Measurements from ENCODE around the gene GLP2R.

The GLP2R gene

GRCh38 chr17:9842057-9842758 is 16.5 kb downstream of the GLP2R start:
- in situ Hi-C loops (cut with MboI; ENCODE audit: low pct_unique_long_range_greater_than_20kb, low sequenced_read_pairs), result no loop called here
- DNase-seq, result no peak

GRCh38 chr17:9843152-9844010 is 17.7 kb downstream of the GLP2R start:
- in situ Hi-C loops (cut with MboI; ENCODE audit: low pct_unique_long_range_greater_than_20kb, low sequenced_read_pairs), result no loop called here
- DNase-seq, result no peak

DNA sequence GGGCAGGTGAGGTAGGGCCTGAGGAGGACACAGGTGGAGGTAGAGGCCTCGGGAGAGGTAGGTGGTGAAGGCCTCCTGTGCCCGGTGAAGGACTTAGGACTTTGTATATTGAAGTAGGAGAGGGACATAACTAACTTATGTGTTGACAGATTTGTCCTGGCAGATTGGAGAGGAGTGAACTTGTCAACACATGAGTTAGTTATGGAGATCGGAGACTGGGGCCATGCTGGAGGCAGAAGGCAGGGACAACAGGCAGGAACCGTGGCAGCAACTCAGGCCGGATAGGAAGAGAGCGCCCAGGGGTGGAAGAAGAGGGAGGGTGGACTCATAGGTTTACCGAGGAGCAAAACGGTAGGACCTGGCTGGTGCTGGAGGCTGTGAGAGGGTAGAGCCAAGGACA is 18.4 kb downstream of the GLP2R start:
- in situ Hi-C loops (cut with MboI; ENCODE audit: low pct_unique_long_range_greater_than_20kb, low sequenced_read_pairs), result no loop called here
- no peak for DNase-seq

GRCh38 chr17:9845306-9845705 is 19.6 kb downstream of the GLP2R start:
- no peak for DNase-seq
- in situ Hi-C loops (cut with MboI; ENCODE audit: low pct_unique_long_range_greater_than_20kb, low sequenced_read_pairs), result no loop called here

- DNase-seq, result no peak
- in situ Hi-C loops (cut with MboI; ENCODE audit: low pct_unique_long_range_greater_than_20kb, low sequenced_read_pairs), result no loop called here
Observed at GRCh38 chr17:9850151-9850550, 24.4 kb downstream of the GLP2R start.

- in situ Hi-C loops (cut with MboI; ENCODE audit: low pct_unique_long_range_greater_than_20kb, low sequenced_read_pairs), result no loop called here
- no peak for DNase-seq
Observed at GRCh38 chr17:9854255-9854654, 28.5 kb downstream of the GLP2R start.

DNA sequence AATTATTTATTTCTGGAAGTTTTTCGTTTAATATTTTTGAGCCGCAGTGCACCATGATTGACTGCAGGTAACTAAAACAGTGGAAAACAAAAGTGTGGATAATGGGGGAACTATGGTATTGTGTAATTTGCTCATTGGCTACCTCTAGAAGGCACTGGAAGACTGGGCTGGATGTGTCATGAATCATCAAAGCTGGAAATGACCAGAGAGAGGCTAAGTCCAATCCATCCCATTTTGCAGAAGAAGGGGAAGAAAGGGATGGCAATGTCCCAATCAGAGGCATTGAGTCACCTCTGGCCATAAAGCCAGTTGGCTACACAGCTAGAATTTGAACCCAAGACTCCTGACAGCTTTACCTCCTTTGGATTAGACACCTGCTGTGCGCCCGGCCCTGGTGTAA is 29.3 kb downstream of the GLP2R start:
- in situ Hi-C loops (cut with MboI; ENCODE audit: low pct_unique_long_range_greater_than_20kb, low sequenced_read_pairs), result no loop called here
- DNase-seq, result no peak

DNA sequence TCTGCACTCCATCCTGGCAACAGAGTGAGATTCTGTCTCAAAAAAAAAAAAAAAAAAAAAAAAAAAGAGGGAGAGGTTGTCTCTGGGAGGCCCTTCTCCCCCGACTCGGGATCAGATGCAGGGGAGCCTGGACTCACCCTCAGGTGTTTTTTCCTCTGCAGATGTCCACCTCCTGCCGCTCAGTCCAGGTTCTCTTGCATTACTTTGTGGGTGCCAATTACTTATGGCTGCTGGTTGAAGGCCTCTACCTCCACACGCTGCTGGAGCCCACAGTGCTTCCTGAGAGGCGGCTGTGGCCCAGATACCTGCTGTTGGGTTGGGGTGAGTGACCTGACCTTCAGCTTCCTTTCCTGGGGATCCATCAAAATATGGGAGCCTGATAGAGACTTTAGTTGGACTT is 34.1 kb downstream of the GLP2R start:
- in situ Hi-C loops (cut with MboI; ENCODE audit: low pct_unique_long_range_greater_than_20kb, low sequenced_read_pairs), result no loop called here
- no peak for DNase-seq

DNA sequence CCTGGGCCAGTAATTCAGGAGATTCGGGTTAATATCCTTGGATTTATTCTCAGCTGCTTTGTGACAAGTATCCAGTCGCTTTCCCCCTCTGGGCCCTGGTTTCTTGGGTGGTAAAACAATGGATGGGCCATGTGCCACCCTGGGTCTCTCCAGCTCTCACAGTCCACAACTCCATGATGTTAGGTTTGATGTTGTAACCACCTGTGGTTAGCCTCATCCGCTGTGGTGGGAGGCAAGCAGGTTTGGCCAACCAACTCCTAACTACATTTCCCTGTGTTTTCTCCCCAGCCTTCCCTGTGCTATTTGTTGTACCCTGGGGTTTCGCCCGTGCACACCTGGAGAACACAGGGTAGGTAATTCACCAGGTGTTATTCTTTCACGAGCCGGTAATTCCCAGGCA is 35.1 kb downstream of the GLP2R start:
- in situ Hi-C loops (cut with MboI; ENCODE audit: low pct_unique_long_range_greater_than_20kb, low sequenced_read_pairs), result no loop called here

GRCh38 chr17:9862220-9862619 is 36.5 kb downstream of the GLP2R start:
- in situ Hi-C loops (cut with MboI; ENCODE audit: low pct_unique_long_range_greater_than_20kb, low sequenced_read_pairs), result no loop called here

More for the DNA sequence above, 35.1 kb downstream of the GLP2R start:
- no peak for DNase-seq

DNA sequence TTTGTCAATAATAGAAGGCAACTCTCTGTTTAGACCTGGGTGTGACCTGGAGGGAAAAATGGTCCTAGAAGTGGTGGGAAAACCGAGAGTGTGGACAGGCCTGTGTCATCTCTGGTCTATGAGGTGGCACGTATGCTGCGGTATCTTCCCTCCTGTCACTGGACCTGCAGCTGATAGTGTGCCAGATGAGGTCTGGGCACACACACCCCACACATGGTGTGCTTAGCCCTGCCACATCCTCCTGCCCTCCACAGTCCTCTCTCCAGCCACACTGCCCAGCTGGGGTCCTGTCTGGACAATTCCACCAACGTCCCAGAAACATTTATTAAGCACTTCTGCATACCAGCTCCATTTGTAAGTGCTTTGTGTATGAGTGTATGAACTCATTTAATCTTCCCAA is 37.2 kb downstream of the GLP2R start:
- DNase-seq, result no peak
- in situ Hi-C loops (cut with MboI; ENCODE audit: low pct_unique_long_range_greater_than_20kb, low sequenced_read_pairs), result no loop called here

More at GRCh38 chr17:9862220-9862619, 36.5 kb downstream of the GLP2R start:
- DNase-seq, result no peak

DNA sequence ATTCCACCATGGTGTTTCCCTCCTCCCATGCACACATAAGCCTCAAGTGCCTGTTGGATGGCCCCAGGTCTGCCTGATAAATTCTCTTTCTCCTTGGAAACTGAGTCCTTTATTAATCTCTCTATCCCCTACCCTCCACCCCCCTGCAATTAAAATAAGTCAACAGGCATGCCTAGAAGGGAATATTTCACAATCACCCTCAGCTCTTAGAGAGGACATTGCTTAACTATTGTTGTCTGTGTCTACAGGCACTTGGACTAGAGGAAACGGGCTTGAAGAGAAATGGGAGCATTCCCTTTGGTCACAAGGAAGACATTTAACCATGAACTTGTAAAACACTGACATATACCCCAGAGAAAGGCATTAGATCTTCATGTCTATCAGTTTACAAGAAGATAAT is 39.9 kb downstream of the GLP2R start:
- in situ Hi-C loops (cut with MboI; ENCODE audit: low pct_unique_long_range_greater_than_20kb, low sequenced_read_pairs), result no loop called here
- DNase-seq, result no peak

- in situ Hi-C loops (cut with MboI; ENCODE audit: low pct_unique_long_range_greater_than_20kb, low sequenced_read_pairs), result no loop called here
- no peak for DNase-seq
Observed at GRCh38 chr17:9868552-9868951, 42.8 kb downstream of the GLP2R start.

- DNase-seq, result no peak
Observed at GRCh38 chr17:9872852-9873251, 47.1 kb downstream of the GLP2R start.

DNA sequence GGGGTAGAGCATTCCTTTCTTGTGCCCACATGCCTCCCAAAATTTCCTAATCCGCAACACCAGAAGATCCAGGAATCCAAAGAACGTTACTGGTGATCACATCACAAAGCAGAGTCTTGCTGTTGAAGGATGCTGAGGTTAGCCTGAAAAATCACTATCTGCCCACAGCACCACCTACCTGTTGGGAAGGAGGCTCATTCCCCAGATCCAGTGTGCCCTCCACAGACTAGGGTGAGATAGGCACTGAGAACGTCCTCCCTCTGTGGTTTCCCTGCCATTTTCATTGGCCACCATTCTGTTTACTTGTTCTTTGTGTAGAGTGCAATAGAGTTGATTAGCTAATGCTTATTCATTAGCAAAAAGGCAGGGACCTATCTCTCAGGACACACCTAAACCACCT is 49.0 kb downstream of the GLP2R start:
- in situ Hi-C loops (cut with MboI; ENCODE audit: low pct_unique_long_range_greater_than_20kb, low sequenced_read_pairs), result no loop called here
- DNase-seq, result no peak

More at GRCh38 chr17:9872852-9873251, 47.1 kb downstream of the GLP2R start:
- in situ Hi-C loops (cut with MboI; ENCODE audit: low pct_unique_long_range_greater_than_20kb, low sequenced_read_pairs), result no loop called here

- in situ Hi-C loops (cut with MboI; ENCODE audit: low pct_unique_long_range_greater_than_20kb, low sequenced_read_pairs), result no loop called here
- no peak for DNase-seq
Observed at GRCh38 chr17:9875441-9875840, 49.7 kb downstream of the GLP2R start.

- in situ Hi-C loops (cut with MboI; ENCODE audit: low pct_unique_long_range_greater_than_20kb, low sequenced_read_pairs), result no loop called here
Observed at GRCh38 chr17:9878356-9878755, 52.6 kb downstream of the GLP2R start.

GRCh38 chr17:9878786-9879525 is 53.2 kb downstream of the GLP2R start:
- no peak for DNase-seq
- in situ Hi-C loops (cut with MboI; ENCODE audit: low pct_unique_long_range_greater_than_20kb, low sequenced_read_pairs), result no loop called here

More at GRCh38 chr17:9878356-9878755, 52.6 kb downstream of the GLP2R start:
- no peak for DNase-seq

DNA sequence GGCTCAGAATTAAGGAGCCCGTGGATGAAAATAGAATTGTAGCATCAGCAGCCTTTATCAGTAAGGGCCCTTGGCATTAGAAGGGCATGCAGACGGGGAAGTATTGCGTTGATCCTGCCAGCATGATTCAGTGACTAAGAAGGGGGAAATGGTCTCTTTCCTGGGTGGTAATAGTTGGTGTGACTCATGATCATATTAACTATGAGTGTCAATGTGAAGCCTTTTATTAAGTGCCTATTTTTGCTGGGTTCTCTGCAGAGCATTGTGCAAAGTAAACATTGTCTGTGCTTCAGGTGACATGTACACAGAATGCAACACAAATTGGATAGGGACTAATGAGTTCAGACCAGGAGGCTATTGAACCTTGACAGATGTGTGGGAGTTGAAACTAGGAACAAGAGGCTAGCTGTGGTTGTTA is 54.9 kb downstream of the GLP2R start:
- DNase-seq, result no peak

GRCh38 chr17:9883451-9883850 is 57.7 kb downstream of the GLP2R start:
- in situ Hi-C loops (cut with MboI; ENCODE audit: low pct_unique_long_range_greater_than_20kb, low sequenced_read_pairs), result no loop called here
- DNase-seq, result no peak

More for the DNA sequence above, 54.9 kb downstream of the GLP2R start:
- in situ Hi-C loops (cut with MboI; ENCODE audit: low pct_unique_long_range_greater_than_20kb, low sequenced_read_pairs), result no loop called here

Measured in KBM-7 (cell line).